ENCODE results near the gene PSD2.

GRCh38 chr5:139787257-139787567 lies 8.4 kb upstream of the PSD2 start:
- TF ChIP-seq POLR2AphosphoS5 (IDR thresholded peaks at IDR 0.05; ENCODE audit: low read depth, low read length) (no peak), FOXP2 (optimal IDR thresholded peaks at IDR 0.05; ENCODE audit: borderline replicate concordance, extremely low read depth, extremely low read length, insufficient read depth) (no peak), SIN3A (IDR thresholded peaks at IDR 0.05; ENCODE audit: borderline replicate concordance, insufficient read depth, low read length) (no peak), TAF1 (IDR thresholded peaks at IDR 0.05; ENCODE audit: borderline replicate concordance, insufficient read depth, low read length) (no peak), REST (IDR thresholded peaks at IDR 0.05; ENCODE audit: insufficient read depth in 1 of 2, low read depth in 2 of 2, low read length in 2 of 2) (no peak)
